AG10803 (cell line): ENCODE data around the gene ISLR.
"Not testable (repeated sequence)": the region's sequence is repeated elsewhere in the genome, so short reads cannot be mapped to it uniquely, and the experiment has no call there.

Source experiments
- DNase-seq: peaks from one replicate; pipeline ENCODE4 v3.0.0; 2010; ENCODE audit warnings: low read depth
- H3K4me3 ChIP-seq: 2 replicates; pipeline ENCODE4 v1.5.1; 2011; ENCODE audit warnings: mild to moderate bottlenecking, low read length, control low read depth
- TF ChIP-seq, protein P1 (sequence below): conservative IDR thresholded peaks from 2 replicates; pipeline ENCODE4 v1.5.1; 2011; ENCODE audit warnings: mild to moderate bottlenecking, low read length, control low read depth, inconsistent platforms

The ISLR gene

DNA sequence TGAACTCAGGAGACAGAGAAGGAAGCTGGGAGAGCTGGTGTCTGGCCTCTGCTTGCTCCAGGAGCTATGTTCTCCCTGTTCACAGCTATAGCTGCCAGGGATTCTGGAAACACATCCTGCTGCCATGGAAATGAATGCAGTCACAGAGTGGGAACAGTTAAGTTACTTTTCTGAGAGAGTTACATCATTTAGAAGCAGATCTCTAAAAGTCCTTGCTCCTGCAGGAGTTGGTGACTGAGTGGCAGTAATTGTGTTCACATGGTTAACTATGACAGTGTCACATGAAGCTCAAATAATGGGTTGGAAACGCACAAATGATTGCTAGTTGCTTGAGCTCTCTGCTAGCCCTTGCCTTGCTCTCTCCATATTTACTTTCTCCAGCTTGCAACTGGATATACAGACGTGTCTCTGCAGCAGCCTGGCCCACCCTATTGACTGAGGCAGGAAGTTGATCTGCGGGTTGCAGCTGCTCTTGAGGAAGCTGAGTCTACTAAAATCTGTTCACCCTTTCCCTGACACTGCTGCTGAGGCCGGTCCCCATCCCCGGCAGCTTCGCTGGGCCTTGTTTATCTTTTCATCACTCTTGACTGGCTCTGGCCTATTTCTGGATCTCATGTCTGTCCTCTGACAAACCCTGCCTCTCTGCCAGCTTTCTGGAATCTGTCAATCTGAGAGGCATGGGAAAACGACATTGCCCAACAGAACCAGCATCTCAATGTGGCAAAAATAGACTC, 16.7 kb upstream of the ISLR start:
- DNase-seq = peak; percentile 34
- TF ChIP-seq, protein P1, sequence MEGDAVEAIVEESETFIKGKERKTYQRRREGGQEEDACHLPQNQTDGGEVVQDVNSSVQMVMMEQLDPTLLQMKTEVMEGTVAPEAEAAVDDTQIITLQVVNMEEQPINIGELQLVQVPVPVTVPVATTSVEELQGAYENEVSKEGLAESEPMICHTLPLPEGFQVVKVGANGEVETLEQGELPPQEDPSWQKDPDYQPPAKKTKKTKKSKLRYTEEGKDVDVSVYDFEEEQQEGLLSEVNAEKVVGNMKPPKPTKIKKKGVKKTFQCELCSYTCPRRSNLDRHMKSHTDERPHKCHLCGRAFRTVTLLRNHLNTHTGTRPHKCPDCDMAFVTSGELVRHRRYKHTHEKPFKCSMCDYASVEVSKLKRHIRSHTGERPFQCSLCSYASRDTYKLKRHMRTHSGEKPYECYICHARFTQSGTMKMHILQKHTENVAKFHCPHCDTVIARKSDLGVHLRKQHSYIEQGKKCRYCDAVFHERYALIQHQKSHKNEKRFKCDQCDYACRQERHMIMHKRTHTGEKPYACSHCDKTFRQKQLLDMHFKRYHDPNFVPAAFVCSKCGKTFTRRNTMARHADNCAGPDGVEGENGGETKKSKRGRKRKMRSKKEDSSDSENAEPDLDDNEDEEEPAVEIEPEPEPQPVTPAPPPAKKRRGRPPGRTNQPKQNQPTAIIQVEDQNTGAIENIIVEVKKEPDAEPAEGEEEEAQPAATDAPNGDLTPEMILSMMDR = no peak
- no peak overlapping the region for H3K4me3 ChIP-seq

DNA sequence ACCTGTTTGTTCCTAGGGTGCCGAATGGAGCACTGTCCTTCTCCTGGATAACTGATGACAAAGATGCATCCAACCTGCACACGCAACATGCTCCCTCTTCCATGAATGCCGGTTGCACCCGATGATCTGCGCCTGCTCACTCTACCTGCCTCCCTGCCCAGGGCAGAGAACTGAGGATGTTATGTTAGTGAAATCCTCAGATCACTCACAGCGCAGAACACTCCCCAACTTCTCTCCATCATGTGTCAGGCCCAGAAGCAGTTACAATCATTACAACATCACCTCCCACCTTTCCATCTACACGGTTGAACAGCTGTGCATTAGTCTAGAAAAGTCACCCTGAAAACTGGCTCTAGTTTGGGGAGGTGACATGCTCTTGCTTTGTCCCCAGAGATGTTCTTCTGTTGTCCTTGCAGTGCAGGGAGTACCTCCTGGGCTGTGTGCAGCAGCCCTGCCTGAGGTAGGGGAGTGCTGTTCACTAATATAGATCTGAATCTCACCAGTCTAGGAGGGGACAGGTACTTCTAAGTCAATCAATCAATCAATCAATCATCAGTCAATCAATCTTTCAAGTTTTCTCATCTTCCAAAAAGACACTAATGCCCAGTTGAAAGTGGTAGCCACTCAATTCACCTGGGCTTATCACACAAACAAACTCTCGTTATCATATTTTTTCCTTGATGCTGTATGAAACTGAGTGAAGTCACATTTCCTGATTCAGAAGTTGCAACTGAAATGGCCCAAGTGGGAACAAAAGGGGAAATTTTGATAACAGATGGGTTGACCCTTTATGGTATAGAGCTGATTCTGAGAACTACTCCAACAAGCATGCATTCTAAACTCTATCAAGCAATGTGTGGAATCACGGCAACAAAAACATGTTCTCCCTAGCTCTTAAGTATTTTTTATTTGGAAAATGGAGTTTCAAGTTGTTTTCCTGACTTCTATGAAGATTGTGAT, 15.4 kb upstream of the ISLR start:
- no peak for DNase-seq
- TF ChIP-seq, protein P1 = no peak

DNA sequence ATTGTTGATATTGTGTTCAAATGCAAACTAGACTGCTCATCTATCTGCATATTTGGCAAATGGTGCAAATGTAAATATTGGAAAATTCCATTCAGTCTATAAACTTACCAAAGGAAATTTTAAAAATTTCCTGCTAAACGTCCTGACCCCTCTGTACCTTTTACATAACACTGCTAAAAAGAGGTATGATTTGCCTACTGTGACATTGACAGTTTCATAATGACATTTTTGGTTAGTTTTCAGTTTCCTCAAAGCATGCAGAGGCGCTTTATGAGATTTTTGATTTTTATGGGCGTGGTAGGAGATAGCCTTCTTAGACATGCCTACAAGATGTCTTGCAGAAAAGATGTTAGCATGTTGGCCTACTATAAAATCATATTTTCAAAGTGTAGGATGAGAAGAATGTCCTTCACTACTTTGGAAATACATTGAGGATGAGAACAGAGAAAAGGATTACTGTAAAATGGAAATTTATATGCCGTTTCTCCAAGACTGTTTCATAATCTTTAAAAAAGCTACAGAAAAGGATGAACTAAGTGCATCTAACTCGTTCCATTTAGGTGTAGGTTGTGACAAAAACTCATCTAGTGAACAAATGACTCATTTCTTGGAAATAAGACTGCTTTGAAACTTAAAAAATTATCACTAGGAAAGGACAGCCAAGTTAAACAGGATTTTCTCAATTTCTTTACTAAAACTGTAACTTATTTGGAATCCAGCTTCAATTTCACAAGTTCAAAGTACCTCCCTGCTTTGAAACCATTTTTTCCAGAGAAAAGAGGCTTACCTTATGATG, 14.5 kb upstream of the ISLR start:
- no peak overlapping the region for H3K4me3 ChIP-seq
- TF ChIP-seq, protein P1 = no peak
- no peak for DNase-seq

More for the DNA sequence above, 15.4 kb upstream of the ISLR start:
- H3K4me3 ChIP-seq = no peak overlapping the region

DNA sequence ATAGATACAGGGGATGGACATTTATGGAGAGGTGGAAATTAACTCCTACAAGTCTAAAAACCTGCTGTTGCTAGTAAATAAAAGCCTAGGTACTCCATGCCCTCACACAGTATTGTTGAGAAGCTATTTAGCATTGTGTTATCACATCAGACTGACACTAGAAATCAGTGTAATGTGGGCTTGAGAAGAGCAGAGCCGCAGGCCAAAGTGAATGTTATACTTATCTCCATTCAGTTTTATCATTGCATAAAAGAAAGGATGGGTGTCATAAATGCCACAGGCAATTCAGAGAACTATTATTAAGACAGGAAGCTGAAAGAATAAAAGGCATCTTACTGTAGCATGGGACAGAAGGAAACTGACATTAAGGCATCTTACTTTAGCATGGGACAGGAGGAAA, 13.7 kb upstream of the ISLR start:
- TF ChIP-seq, protein P1 = no peak
- no peak for DNase-seq
- no peak overlapping the region for H3K4me3 ChIP-seq

DNA sequence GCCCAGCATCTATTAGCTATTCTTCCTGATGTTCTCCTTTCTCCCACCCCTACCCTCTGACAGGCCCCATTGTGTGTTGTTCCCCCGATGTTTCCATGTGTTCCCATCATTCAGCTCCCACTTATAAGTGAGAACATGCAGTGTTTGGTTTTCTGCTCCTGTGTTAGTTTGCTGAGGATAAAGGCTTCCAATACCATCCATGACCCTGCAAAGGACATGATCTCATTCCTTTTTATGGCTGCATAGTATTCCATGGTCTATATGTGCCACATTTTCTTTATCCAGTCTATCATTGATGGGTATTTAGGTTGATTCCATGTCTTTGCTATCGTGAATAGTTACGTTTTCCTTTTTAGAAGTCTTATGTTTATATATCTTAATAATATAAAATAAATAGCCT, 13.1 kb upstream of the ISLR start:
- H3K4me3 ChIP-seq, DNase-seq: not testable (repeated sequence)

DNA sequence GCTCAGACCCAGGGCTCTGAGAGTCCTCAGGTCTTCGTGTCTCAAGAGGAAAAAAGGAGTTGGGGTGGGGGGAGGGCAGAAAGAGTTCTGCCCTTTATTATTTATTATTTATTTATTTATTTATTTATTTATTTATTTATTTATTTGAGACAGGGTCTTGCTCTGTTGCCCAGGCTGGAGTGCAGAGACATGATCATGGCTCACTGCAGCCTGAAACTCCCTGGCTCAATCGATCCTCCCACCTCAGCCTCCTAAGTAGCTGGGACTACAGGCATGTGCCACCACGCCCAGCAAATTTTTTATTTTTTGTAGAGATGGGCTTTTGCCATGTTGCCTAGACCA, 11.3 kb upstream of the ISLR start:
- DNase-seq, H3K4me3 ChIP-seq: not testable (repeated sequence)

DNA sequence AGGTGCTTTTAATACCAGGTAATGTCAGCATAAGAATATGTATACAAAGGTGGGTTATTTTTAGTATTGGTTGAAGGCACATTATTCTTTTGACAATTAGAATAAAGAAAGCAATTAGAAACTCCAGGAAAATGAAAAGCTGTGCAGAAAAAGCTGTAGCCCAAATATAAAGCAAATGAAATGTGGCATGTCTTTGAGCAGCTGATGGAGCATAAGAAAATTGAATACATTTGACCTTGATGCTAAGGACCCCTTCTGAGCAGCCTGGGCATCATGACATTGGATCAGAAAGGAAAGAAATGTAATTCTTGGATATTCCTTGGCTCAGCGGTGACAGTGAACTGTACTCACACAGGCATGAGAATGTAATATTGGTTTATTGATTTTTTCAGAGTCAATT, 8.0 kb upstream of the ISLR start:
- no peak for DNase-seq
- TF ChIP-seq, protein P1 = no peak
- no peak overlapping the region for H3K4me3 ChIP-seq
